WTC11 (cell line): ENCODE results near the gene FN3K. TPM values are rescaled to one million over a fixed set of nuclear protein-coding genes. Genes with fewer than 3 reads are reported as not detected.

ENCODE experiments used
- ATAC-seq: fragments of 200-7000 bp; cut with Tn5 transposase; 2 replicates; pipeline ENCODE4 v1.10.0; 2021; ENCODE audit warnings: mild to moderate bottlenecking, moderate library complexity
- CTCF ChIA-PET: fragments of 300-600 bp; sonication (Branson Sonifier 250); formaldehyde crosslinking; loops from one replicate; lab custom pipeline; 2021; ENCODE audit warnings: antibody characterized with exemption; lab: Charles Lee
- POLR2A ChIA-PET: fragments of 350-600 bp; sonication (Branson Sonifier 250); formaldehyde crosslinking; loops from one replicate; lab custom pipeline; 2021; ENCODE audit warnings: antibody characterized with exemption; lab: Charles Lee
- DNase-seq: peaks from one replicate; pipeline ENCODE4 v3.0.0; 2021; ENCODE audit warnings: low spot score
- H3K27ac Mint-ChIP-seq: 2 replicates; pipeline ENCODE4 v1.8.0; 2021; ENCODE audit warnings: mixed read lengths
- H3K27me3 Mint-ChIP-seq: 2 replicates; pipeline ENCODE4 v1.8.0; 2021; ENCODE audit warnings: low read depth, mild to moderate bottlenecking, moderate library complexity, mixed read lengths
- H3K36me3 Mint-ChIP-seq: 2 replicates; pipeline ENCODE4 v1.8.0; 2021; ENCODE audit warnings: mixed read lengths
- H3K4me1 Mint-ChIP-seq: 2 replicates; pipeline ENCODE4 v1.8.0; 2022; ENCODE audit warnings: mixed read lengths
- H3K4me3 Mint-ChIP-seq: 2 replicates; pipeline ENCODE4 v1.8.0; 2021; ENCODE audit warnings: mild to moderate bottlenecking, moderate library complexity, mixed read lengths
- H3K9me3 Mint-ChIP-seq: 2 replicates; pipeline ENCODE4 v1.8.0; 2021; ENCODE audit warnings: mixed read lengths
- AR ChIP-seq: fragments of 250-450 bp; sonication (Bioruptor Pico); IDR thresholded peaks from 2 replicates; pipeline ENCODE4 v1.9.0; 2021; ENCODE audit warnings: mild to moderate bottlenecking
- CDX4 ChIP-seq: fragments of 250-450 bp; sonication (Bioruptor Pico); IDR thresholded peaks from 2 replicates; pipeline ENCODE4 v1.9.0; 2021; ENCODE audit warnings: moderate library complexity, mild to moderate bottlenecking, inconsistent platforms, borderline replicate concordance
- CREB1 ChIP-seq: sonication (generic); formaldehyde crosslinking; IDR thresholded peaks from 2 replicates; pipeline ENCODE4 v1.8.0; 2023; ENCODE audit warnings: mild to moderate bottlenecking, missing genetic modification reagents
- CTCF ChIP-seq: fragments of 200-600 bp; IDR thresholded peaks from 2 replicates; pipeline ENCODE4 v1.8.0; 2022; ENCODE audit warnings: antibody characterized with exemption
- E2F1 ChIP-seq: sonication (generic); formaldehyde crosslinking; IDR thresholded peaks from 2 replicates; pipeline ENCODE4 v1.8.0; 2022; ENCODE audit warnings: mild to moderate bottlenecking, missing genetic modification reagents
- E2F4 ChIP-seq: sonication (generic); formaldehyde crosslinking; IDR thresholded peaks from 2 replicates; pipeline ENCODE4 v1.8.1; 2022; ENCODE audit warnings: low read depth, mild to moderate bottlenecking, moderate library complexity, missing genetic modification reagents, borderline replicate concordance
- ERG ChIP-seq: fragments of 250-450 bp; sonication (Bioruptor Pico); IDR thresholded peaks from 2 replicates; pipeline ENCODE4 v1.8.0; 2021; ENCODE audit warnings: mild to moderate bottlenecking
- ESRRA ChIP-seq: sonication (generic); formaldehyde crosslinking; IDR thresholded peaks from 2 replicates; pipeline ENCODE4 v1.8.1; 2022; ENCODE audit warnings: mild to moderate bottlenecking, missing genetic modification reagents, borderline replicate concordance
- ETV6 ChIP-seq: sonication (generic); formaldehyde crosslinking; IDR thresholded peaks from 2 replicates; pipeline ENCODE4 v1.8.1; 2022; ENCODE audit warnings: mild to moderate bottlenecking, missing genetic modification reagents
- MLX ChIP-seq: sonication (generic); formaldehyde crosslinking; IDR thresholded peaks from 2 replicates; pipeline ENCODE4 v1.8.1; 2023; ENCODE audit warnings: mild to moderate bottlenecking, missing genetic modification reagents, moderate library complexity
- NR2C2 ChIP-seq: sonication (generic); formaldehyde crosslinking; IDR thresholded peaks from 2 replicates; pipeline ENCODE4 v1.8.0; 2022; ENCODE audit warnings: mild to moderate bottlenecking, missing genetic modification reagents
- RELA ChIP-seq: sonication (generic); formaldehyde crosslinking; IDR thresholded peaks from 2 replicates; pipeline ENCODE4 v1.8.1; 2022; ENCODE audit warnings: missing genetic modification reagents, mild to moderate bottlenecking, borderline replicate concordance
- TCF7 ChIP-seq: sonication (generic); formaldehyde crosslinking; IDR thresholded peaks from 2 replicates; pipeline ENCODE4 v1.8.0; 2022; ENCODE audit warnings: mild to moderate bottlenecking, low read depth, missing genetic modification reagents, moderate library complexity
- ZNF219 ChIP-seq: sonication (generic); formaldehyde crosslinking; IDR thresholded peaks from 2 replicates; pipeline ENCODE4 v1.8.0; 2023; ENCODE audit warnings: missing genetic modification reagents, mild to moderate bottlenecking, borderline replicate concordance
- ZNF317 ChIP-seq: sonication (generic); formaldehyde crosslinking; IDR thresholded peaks from 2 replicates; pipeline ENCODE4 v1.8.1; 2023; ENCODE audit warnings: low read depth, mild to moderate bottlenecking, moderate library complexity, missing genetic modification reagents, borderline replicate concordance
- ZNF396 ChIP-seq: fragments of 250-450 bp; sonication (Bioruptor Pico); IDR thresholded peaks from 2 replicates; pipeline ENCODE4 v1.8.0; 2021; ENCODE audit warnings: mild to moderate bottlenecking, moderate library complexity, borderline replicate concordance
- ZNF512 ChIP-seq: sonication (generic); formaldehyde crosslinking; IDR thresholded peaks from 2 replicates; pipeline ENCODE4 v1.8.1; 2022; ENCODE audit warnings: missing genetic modification reagents, borderline replicate concordance
- total RNA-seq: library from RNA; stranded (reverse); gene quantifications from 3 replicates; pipeline ENCODE4 v1.2.3, GENCODE V29; 2021

FN3K gene
- total RNA-seq, 1 experiment from 2014 or later, result 19.3 TPM

GRCh38 chr17:82687375-82687861 is 48.0 kb upstream of the FN3K start:
- Mint-ChIP-seq H3K27me3 (no peaks in the 10 kb centered on the region), H3K4me3 (no peak overlapping the region), H3K36me3 (no peaks in the 10 kb centered on the region), H3K27ac (no peak overlapping the region), H3K9me3 (peaks cover 1% of the 10 kb centered on the region), H3K4me1 (no peaks in the 10 kb centered on the region)
- POLR2A ChIA-PET, result no interaction called here
- no peak for TF ChIP-seq ZNF219
- TF ChIP-seq NR2C2, result no peak
- no peak for TF ChIP-seq ESRRA (CRISPR knock-in tag)
- no peak for TF ChIP-seq CREB1 (CRISPR knock-in tag)
- no peak for TF ChIP-seq ERG (CRISPR knock-in tag)
- no peak for TF ChIP-seq TCF7 (CRISPR knock-in tag)
- TF ChIP-seq ZNF317, result no peak
- TF ChIP-seq AR (CRISPR knock-in tag), result no peak
- TF ChIP-seq ETV6, result no peak
- TF ChIP-seq E2F1, result no peak
- no peak for TF ChIP-seq ZNF396
- TF ChIP-seq CTCF, result no peak
- TF ChIP-seq RELA, result no peak
- no peak for TF ChIP-seq MLX (CRISPR knock-in tag)
- TF ChIP-seq CDX4, result no peak
- CTCF ChIA-PET, result interaction anchor here (1.1 to 1.6 kb wide), 3 partner anchors 19 to 133 kb away, joined by 3 to 5 read pairs (median 4); no protein-coding TSS in a partner anchor
- ATAC-seq, result no peak
- DNase-seq, result no peak

GRCh38 chr17:82687871-82688270 is 47.5 kb upstream of the FN3K start:
- Mint-ChIP-seq H3K36me3 (no peaks in the 10 kb centered on the region), H3K4me3 (no peak overlapping the region), H3K27me3 (no peaks in the 10 kb centered on the region), H3K9me3 (no peaks in the 10 kb centered on the region), H3K27ac (no peak overlapping the region)
- DNase-seq (no peak), ATAC-seq (no peak)
- CTCF ChIA-PET, result interaction anchor here (1.1 to 1.6 kb wide), 4 partner anchors 19 to 134 kb away, joined by 3 to 5 read pairs (median 4); no protein-coding TSS in a partner anchor
- no peak for TF ChIP-seq RELA
- TF ChIP-seq E2F4 (CRISPR knock-in tag), result no peak
- no peak for TF ChIP-seq MLX (CRISPR knock-in tag)
- TF ChIP-seq ZNF512 (CRISPR knock-in tag), result no peak
- TF ChIP-seq, all 79 proteins: peak for 0
- POLR2A ChIA-PET, result no interaction called here
- H3K4me1 Mint-ChIP-seq, result no peaks in the 10 kb centered on the region
